IMR-90 (cell line): ENCODE measurements around the gene CYTH1. TPM values are rescaled to one million over a fixed set of nuclear protein-coding genes. Genes with fewer than 3 reads are reported as not detected.

Experiments
- ATAC-seq: fragments of 200-7000 bp; cut with Tn5 transposase; 2 replicates; pipeline ENCODE4 v1.9.1; 2020; ENCODE audit warnings: low read depth, mild to moderate bottlenecking, moderate library complexity
- BruUV-seq: library from RNA; stranded (reverse); fragments of 400-500 nt; replicated peaks from 2 replicates; lab custom pipeline; 2021; lab: Mats Ljungman, UMichigan
- CTCF ChIA-PET: fragments of 300-600 bp; formaldehyde crosslinking; extraction: SDS; loops from one replicate; lab custom pipeline; 2021; ENCODE audit warnings: antibody characterized with exemption; lab: Yijun Ruan, JAX
- POLR2A ChIA-PET: fragments of 300-600 bp; sonication (Branson Sonifier 250); formaldehyde crosslinking; loops from one replicate; lab custom pipeline; 2022; ENCODE audit warnings: antibody characterized with exemption; ENCODE audit not compliant: unreplicated experiment; lab: Charles Lee
- DNase-seq: peaks from one replicate; pipeline ENCODE4 v3.0.0; 2013
- H2AFZ ChIP-seq: replicated peaks from 2 replicates; pipeline ENCODE3; 2013; ENCODE audit warnings: low read length, mild to moderate bottlenecking; ENCODE audit not compliant: poor library complexity
- H2AK5ac ChIP-seq: 2 replicates; pipeline ENCODE4 v1.6.1; 2013; ENCODE audit warnings: low read depth, low read length, inconsistent platforms
- H2AK9ac ChIP-seq: replicated peaks from 2 replicates; pipeline ENCODE3; 2013; ENCODE audit warnings: mild to moderate bottlenecking, low read depth, low read length, moderate library complexity; ENCODE audit not compliant: poor library complexity
- H2BK120ac ChIP-seq: 2 replicates; pipeline ENCODE4 v1.6.1; 2013; ENCODE audit warnings: low read depth, low read length, inconsistent platforms
- H2BK15ac ChIP-seq: 3 replicates; pipeline ENCODE4 v1.6.1; 2013; ENCODE audit warnings: low read depth, low read length, inconsistent platforms
- H2BK20ac ChIP-seq: 2 replicates; pipeline ENCODE4 v1.6.1; 2013; ENCODE audit warnings: low read depth, mild to moderate bottlenecking, inconsistent platforms, low read length, moderate library complexity
- H2BK5ac ChIP-seq: 2 replicates; pipeline ENCODE4 v1.6.1; 2013; ENCODE audit warnings: mild to moderate bottlenecking, low read depth, low read length, inconsistent platforms; ENCODE audit not compliant: poor library complexity, severe bottlenecking
- H3K14ac ChIP-seq: replicated peaks from 2 replicates; pipeline ENCODE4 v1.6.1; 2013; ENCODE audit warnings: low read depth, low read length, inconsistent platforms
- H3K18ac ChIP-seq: 2 replicates; pipeline ENCODE4 v1.6.1; 2013; ENCODE audit warnings: low read depth, low read length, control low read depth
- H3K23ac ChIP-seq: 2 replicates; pipeline ENCODE4 v1.6.1; 2013; ENCODE audit warnings: low read depth, low read length, inconsistent platforms
- H3K27ac ChIP-seq: 2 replicates; pipeline ENCODE4 v1.5.1; 2013; ENCODE audit warnings: mild to moderate bottlenecking, control low read depth, low read length; ENCODE audit not compliant: insufficient read depth
- H3K27me3 ChIP-seq: 2 replicates; pipeline ENCODE4 v1.6.1; 2013; ENCODE audit warnings: low read length; ENCODE audit not compliant: control insufficient read depth, insufficient read depth
- H3K36me3 ChIP-seq: 2 replicates; pipeline ENCODE4 v1.6.1; 2013; ENCODE audit warnings: low read length, mixed read lengths; ENCODE audit not compliant: control insufficient read depth, insufficient read depth
- H3K4ac ChIP-seq: 2 replicates; pipeline ENCODE4 v1.6.1; 2013; ENCODE audit warnings: low read depth, low read length, inconsistent platforms
- H3K4me1 ChIP-seq: 2 replicates; pipeline ENCODE4 v1.6.1; 2013; ENCODE audit warnings: low read length, mixed read lengths; ENCODE audit not compliant: control insufficient read depth, insufficient read depth
- H3K4me2 ChIP-seq: 2 replicates; pipeline ENCODE4 v1.6.1; 2013; ENCODE audit warnings: low read depth, mild to moderate bottlenecking, control low read depth, low read length, moderate library complexity
- H3K4me3 ChIP-seq: 2 replicates; pipeline ENCODE4 v1.5.1; 2013; ENCODE audit warnings: low read depth, mild to moderate bottlenecking, control low read depth, low read length, moderate library complexity; ENCODE audit not compliant: insufficient read depth
- H3K56ac ChIP-seq: 2 replicates; pipeline ENCODE4 v1.6.1; 2013; ENCODE audit warnings: low read length, inconsistent platforms; ENCODE audit not compliant: insufficient read depth; ENCODE audit errors: extremely low read depth
- H3K79me1 ChIP-seq, 2 experiments: 2 replicates each; pipeline ENCODE4 v1.6.1; 2013; ENCODE audit warnings: low read length in 2 of 2, inconsistent platforms in 1 of 2, low read depth in 1 of 2
- H3K9ac ChIP-seq: 2 replicates; pipeline ENCODE4 v1.6.1; 2013; ENCODE audit warnings: low read depth, low read length, control low read depth
- H3K9me1 ChIP-seq: 2 replicates; pipeline ENCODE4 v1.6.1; 2013; ENCODE audit warnings: low read length, inconsistent platforms; ENCODE audit not compliant: insufficient read depth
- H3K9me3 ChIP-seq: 2 replicates; pipeline ENCODE4 v1.6.1; 2013; ENCODE audit warnings: low read length; ENCODE audit not compliant: control insufficient read depth, insufficient read depth
- H4K20me1 ChIP-seq: 2 replicates; pipeline ENCODE4 v1.6.1; 2013; ENCODE audit warnings: low read length, inconsistent platforms; ENCODE audit not compliant: insufficient read depth
- H4K5ac ChIP-seq: 2 replicates; pipeline ENCODE4 v1.6.1; 2013; ENCODE audit warnings: mild to moderate bottlenecking, low read depth, low read length, control low read depth
- H4K8ac ChIP-seq, 2 experiments: 2 replicates each; pipeline ENCODE4 v1.6.1; 2013; ENCODE audit warnings: low read depth in 2 of 2, low read length in 2 of 2, control low read depth in 1 of 2, inconsistent platforms in 1 of 2
- H4K91ac ChIP-seq: 2 replicates; pipeline ENCODE4 v1.6.1; 2013; ENCODE audit warnings: low read depth, low read length, inconsistent platforms; ENCODE audit not compliant: insufficient read depth
- BHLHE40 ChIP-seq: fragments of 150-350 bp; IDR thresholded peaks from 2 replicates; pipeline ENCODE4 v1.6.1; 2016; ENCODE audit warnings: mild to moderate bottlenecking, low read depth, low read length
- CEBPB ChIP-seq: IDR thresholded peaks from 2 replicates; pipeline ENCODE4 v1.6.1; 2012; ENCODE audit warnings: low read depth, low read length, improper control_type of control experiment
- CHD1 ChIP-seq: IDR thresholded peaks from 2 replicates; pipeline ENCODE4 v1.6.1; 2012; ENCODE audit warnings: low read depth, low read length, improper control_type of control experiment
- MAFK ChIP-seq: IDR thresholded peaks from 2 replicates; pipeline ENCODE4 v1.6.1; 2012; ENCODE audit warnings: low read depth, low read length, improper control_type of control experiment
- MXI1 ChIP-seq: IDR thresholded peaks from 2 replicates; pipeline ENCODE4 v1.6.1; 2012; ENCODE audit warnings: low read depth, mild to moderate bottlenecking, low read length, moderate library complexity, borderline replicate concordance
- RCOR1 ChIP-seq: IDR thresholded peaks from 2 replicates; pipeline ENCODE4 v1.6.1; 2012; ENCODE audit warnings: mild to moderate bottlenecking, low read length, improper control_type of control experiment; ENCODE audit not compliant: insufficient replicate concordance
- SMC3 ChIP-seq: fragments of 150-350 bp; IDR thresholded peaks from 2 replicates; pipeline ENCODE4 v1.6.1; 2016; ENCODE audit warnings: low read depth, mild to moderate bottlenecking, antibody characterized with exemption, low read length, moderate library complexity
- WGBS, 2 experiments: methylation state at CpG; one replicate each; pipeline versions ENCODE4 v1.1.5 to v1.1.7; 2013; ENCODE audit warnings: missing lambda C conversion rate in 2 of 2; ENCODE audit not compliant: insufficient read length in 1 of 2; ENCODE audit errors: extremely low coverage in 2 of 2; 5-methylcytosine and 5-hydroxymethylcytosine counted together
- dilution Hi-C: fragments of 300-500 bp; cut with HindIII; formaldehyde crosslinking; loops from one replicate; pipeline ENCODE4 v1.14.3; 2018; ENCODE audit warnings: low sequenced_read_pairs; ENCODE audit not compliant: unreplicated experiment
- in situ Hi-C: fragments of 300-500 bp; cut with MboI; formaldehyde crosslinking; loops from 3 replicates; pipeline ENCODE4 v1.14.3; 2019; ENCODE audit warnings: low sequenced_read_pairs, inconsistent platforms, mixed read lengths
- intact Hi-C: fragments of 100-400 bp; cut with micrococcal nuclease; formaldehyde crosslinking; loops from 2 replicates; pipeline ENCODE4 v1.10.0; 2022
- polyA plus RNA-seq, 3 experiments: library from polyadenylated mRNA; depleted of rRNA; stranded (reverse); fragments of >200 nt; gene quantifications; 2 replicates each; pipeline ENCODE4 v1.2.3, GENCODE V29; 2012; ENCODE audit warnings: low replicate concordance in 1 of 3
- total RNA-seq: library from RNA; depleted of rRNA; stranded (reverse); fragments of >200 nt; gene quantifications from 2 replicates; pipeline ENCODE4 v1.2.3, GENCODE V29; 2012
- TF ChIP-seq, protein P1 (sequence below): fragments of 150-350 bp; IDR thresholded peaks from 2 replicates; pipeline ENCODE4 v1.6.1; 2016; ENCODE audit warnings: low read depth, mild to moderate bottlenecking, low read length, moderate library complexity, borderline replicate concordance
- TF ChIP-seq, protein P2 (sequence below): fragments of 150-350 bp; IDR thresholded peaks from 2 replicates; pipeline ENCODE4 v1.6.1; 2017; ENCODE audit warnings: mild to moderate bottlenecking, antibody characterized with exemption, low read length, low read depth

CYTH1 gene
- total and polyA plus RNA-seq, 2 of the 4 experiments (the other 2 are of a cell fraction): 7.9 to 12.4 TPM

DNA sequence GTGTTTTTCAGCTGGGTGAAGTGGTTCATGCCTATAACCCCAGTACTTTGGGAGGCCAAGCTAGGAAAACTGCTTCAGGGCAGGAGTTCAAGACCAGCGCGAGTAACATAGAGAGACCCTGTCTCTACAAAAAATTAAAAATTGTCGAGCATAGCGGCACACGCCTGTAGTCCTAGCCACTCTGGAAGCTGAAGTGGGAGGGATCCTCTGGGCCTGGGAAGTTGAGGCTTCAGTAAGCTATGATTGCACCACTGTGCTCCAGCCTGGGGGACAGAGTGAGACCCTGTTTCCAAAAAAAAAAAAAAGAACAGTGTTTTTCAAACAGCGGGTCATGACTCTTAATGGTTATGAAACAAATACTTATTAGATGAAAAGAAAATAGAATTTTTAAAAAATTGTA lies 2.3 kb upstream of the CYTH1 start:
- Histone ChIP-seq H3K9ac (no peak overlapping the region), H2BK5ac (no peak overlapping the region), H3K4me1 (peaks cover 3% of the 10 kb centered on the region), H2BK15ac (no peak overlapping the region), H3K56ac (no peak overlapping the region), H3K36me3 (no peaks in the 10 kb centered on the region), H2AK9ac (no peak overlapping the region), H3K4me3 (no peak overlapping the region), H3K27ac (no peak overlapping the region), H4K20me1 (0 out of 2 replicates have a peak, but pooled peaks cover 17% of the 10 kb centered on the region), H3K9me1 (peaks cover 17% of the 10 kb centered on the region), H2AK5ac (no peak overlapping the region), H3K9me3 (no peaks in the 10 kb centered on the region), H3K27me3 (no peaks in the 10 kb centered on the region), H3K4me2 (no peak overlapping the region), H3K79me1 (peaks cover 15 to 28% of the 10 kb centered on the region in 2 experiments), H3K4ac (no peak overlapping the region), H3K23ac (no peak overlapping the region), H2BK120ac (no peak overlapping the region), H4K91ac (no peak overlapping the region), H3K18ac (no peak overlapping the region), H2AFZ (no peak overlapping the region), H3K14ac (no peak overlapping the region), H4K5ac (no peak overlapping the region), H4K8ac (no peak overlapping the region), H2BK20ac (no peak overlapping the region)
- DNase-seq (no peak), ATAC-seq (no peak)
- BruUV-seq: no TSS peak
- in situ Hi-C loops: no loop called here
- WGBS, 2 experiments: no CpG with 5 or more reads among the region's 6 CpGs
- dilution Hi-C loops: no loop called here
- TF ChIP-seq SMC3: no peak
- TF ChIP-seq BHLHE40: no peak
- no peak for TF ChIP-seq RCOR1
- TF ChIP-seq, protein P1, sequence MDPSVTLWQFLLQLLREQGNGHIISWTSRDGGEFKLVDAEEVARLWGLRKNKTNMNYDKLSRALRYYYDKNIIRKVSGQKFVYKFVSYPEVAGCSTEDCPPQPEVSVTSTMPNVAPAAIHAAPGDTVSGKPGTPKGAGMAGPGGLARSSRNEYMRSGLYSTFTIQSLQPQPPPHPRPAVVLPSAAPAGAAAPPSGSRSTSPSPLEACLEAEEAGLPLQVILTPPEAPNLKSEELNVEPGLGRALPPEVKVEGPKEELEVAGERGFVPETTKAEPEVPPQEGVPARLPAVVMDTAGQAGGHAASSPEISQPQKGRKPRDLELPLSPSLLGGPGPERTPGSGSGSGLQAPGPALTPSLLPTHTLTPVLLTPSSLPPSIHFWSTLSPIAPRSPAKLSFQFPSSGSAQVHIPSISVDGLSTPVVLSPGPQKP: no peak
- no peak for TF ChIP-seq MAFK
- TF ChIP-seq, protein P2, sequence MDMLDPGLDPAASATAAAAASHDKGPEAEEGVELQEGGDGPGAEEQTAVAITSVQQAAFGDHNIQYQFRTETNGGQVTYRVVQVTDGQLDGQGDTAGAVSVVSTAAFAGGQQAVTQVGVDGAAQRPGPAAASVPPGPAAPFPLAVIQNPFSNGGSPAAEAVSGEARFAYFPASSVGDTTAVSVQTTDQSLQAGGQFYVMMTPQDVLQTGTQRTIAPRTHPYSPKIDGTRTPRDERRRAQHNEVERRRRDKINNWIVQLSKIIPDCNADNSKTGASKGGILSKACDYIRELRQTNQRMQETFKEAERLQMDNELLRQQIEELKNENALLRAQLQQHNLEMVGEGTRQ: no peak
- no peak for TF ChIP-seq MXI1
- TF ChIP-seq CEBPB: no peak
- TF ChIP-seq CHD1: no peak
- POLR2A ChIA-PET: interaction anchor here (0.6 kb wide), 1 partner anchor 14 kb away, joined by 6 read pairs; no protein-coding TSS in a partner anchor
- CTCF ChIA-PET: no interaction called here
- intact Hi-C loops: no loop called here
